Raji (cell line): Measurements from ENCODE around the gene CDH20.

ENCODE experiments used
- POLR2A ChIP-seq: IDR thresholded peaks from 2 replicates; pipeline ENCODE4 v1.6.1; 2011; ENCODE audit warnings: low read depth, low read length, control low read depth; ENCODE audit not compliant: insufficient read depth

CDH20 gene

GRCh38 chr18:61569176-61569892 lies 236.1 kb downstream of the CDH20 start:
- no peak for TF ChIP-seq POLR2A

DNA sequence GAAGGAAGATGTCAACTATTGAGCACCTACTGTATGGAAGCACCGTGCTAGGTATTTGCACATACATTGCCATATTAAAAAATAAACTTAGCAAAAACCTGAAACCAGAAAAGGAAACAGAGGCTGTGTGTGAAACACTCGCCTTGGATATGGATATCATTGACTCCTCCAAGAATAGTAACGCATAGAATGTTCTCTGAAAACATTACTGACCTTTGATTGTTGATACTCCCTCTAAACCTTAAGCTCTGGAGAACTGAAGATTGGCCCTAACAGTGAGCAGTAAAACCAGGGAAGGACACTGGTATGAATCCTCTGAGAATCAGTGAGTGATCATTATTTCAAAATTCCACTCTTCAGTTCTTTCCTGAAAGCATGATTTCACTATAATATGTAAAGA lies 236.8 kb downstream of the CDH20 start:
- no peak for TF ChIP-seq POLR2A

- no peak for TF ChIP-seq POLR2A
These were observed 238.9 kb downstream of the CDH20 start for GRCh38 chr18:61572084-61572655.

DNA sequence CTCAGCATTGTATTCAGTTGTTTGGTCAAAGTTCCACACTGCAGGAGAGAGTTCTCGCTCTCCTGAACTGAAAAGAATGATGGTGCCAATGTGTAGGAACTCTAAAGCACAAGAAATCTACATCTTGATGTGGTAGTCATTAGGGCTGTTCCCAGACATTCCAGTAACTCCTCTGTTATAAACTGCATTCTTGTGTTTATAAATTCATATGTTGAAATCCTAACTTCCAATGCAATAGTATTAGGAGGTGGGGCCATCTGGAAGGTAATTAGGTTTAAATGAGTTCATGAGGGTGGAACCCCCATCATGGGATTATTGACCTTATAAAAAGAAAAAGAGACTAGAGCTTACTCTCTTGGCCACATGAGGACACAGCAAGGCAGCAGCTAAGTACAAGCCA lies 239.6 kb downstream of the CDH20 start:
- TF ChIP-seq POLR2A, result no peak

GRCh38 chr18:61574665-61575064 lies 241.4 kb downstream of the CDH20 start:
- no peak for TF ChIP-seq POLR2A

GRCh38 chr18:61575419-61575818 lies 242.2 kb downstream of the CDH20 start:
- TF ChIP-seq POLR2A, result no peak

DNA sequence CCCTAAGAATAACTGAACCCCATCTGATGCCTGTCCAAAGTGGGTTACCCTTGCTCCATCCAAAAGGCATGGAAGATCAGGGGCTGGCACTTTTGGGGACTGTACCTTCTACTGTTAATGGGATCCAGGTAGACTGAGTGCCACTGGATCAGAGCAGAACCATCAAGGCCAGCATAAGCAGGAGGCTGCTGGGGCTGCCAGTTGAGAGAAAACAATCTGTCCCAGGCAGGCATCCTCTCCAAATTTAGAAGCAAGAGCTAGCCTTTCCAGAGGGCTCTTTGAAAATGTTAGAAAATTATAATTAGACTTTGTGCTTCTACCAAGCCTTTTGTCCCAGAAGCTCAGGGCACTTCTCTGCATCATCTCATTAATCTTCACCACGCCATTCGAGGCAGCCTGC lies 245.6 kb downstream of the CDH20 start:
- TF ChIP-seq POLR2A, result no peak

GRCh38 chr18:61579581-61579980 lies 246.4 kb downstream of the CDH20 start:
- no peak for TF ChIP-seq POLR2A

- no peak for TF ChIP-seq POLR2A
These were observed 246.8 kb downstream of the CDH20 start for GRCh38 chr18:61580046-61580445.

DNA sequence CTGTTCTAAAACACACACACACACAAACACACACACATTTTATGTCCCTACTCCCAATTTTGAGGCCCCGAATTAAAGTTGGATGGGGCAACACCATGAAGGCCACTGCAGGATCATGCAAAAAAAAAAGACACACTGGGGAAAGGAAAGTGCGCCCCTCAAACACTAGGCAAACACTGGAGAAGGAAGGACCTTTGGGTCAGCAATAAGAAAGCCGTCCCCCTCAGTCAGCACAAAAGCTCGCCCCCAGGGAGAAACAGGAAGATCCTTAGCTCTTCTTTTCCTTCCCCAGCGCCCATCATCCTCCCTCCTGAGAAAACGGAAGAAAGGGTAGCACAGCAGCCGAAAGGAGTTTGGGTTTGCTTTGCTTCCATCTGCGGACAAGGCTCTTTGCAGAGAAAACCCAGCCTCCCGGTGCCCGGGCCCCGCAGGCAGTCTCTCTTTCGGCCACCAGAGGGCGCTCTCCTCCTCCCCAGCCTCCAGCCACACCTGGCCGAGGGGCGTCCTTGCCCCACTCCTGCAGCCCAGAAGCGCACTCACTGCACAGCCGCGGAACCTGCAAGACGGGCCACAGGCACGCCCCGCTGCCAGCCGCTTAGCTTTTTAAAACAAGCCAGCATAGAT lies 248.5 kb downstream of the CDH20 start:
- TF ChIP-seq POLR2A, result no peak

- no peak for TF ChIP-seq POLR2A
These were observed 249.0 kb downstream of the CDH20 start for GRCh38 chr18:61582202-61582710.

DNA sequence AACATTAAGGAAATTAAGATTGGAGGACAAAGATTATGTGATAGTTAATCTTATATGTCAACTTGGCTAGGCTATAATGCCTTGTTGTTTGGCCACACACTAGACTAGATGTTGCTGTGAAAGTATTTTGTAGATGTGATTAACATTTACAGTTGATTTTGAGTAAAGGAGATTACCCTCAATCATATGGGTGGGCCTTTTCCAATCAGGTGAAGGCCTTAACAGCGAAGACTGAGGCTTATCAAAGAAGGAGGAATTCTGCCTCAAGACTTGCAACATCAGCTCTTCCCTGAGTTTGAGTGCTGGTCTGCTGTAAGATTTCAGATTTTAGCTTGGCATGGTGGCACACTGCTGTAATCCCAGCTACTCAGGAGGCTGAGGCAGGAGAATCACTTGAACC lies 250.3 kb downstream of the CDH20 start:
- no peak for TF ChIP-seq POLR2A

GRCh38 chr18:61587865-61588264 lies 254.6 kb downstream of the CDH20 start:
- no peak for TF ChIP-seq POLR2A

GRCh38 chr18:61589053-61589723 lies 256.0 kb downstream of the CDH20 start:
- no peak for TF ChIP-seq POLR2A

DNA sequence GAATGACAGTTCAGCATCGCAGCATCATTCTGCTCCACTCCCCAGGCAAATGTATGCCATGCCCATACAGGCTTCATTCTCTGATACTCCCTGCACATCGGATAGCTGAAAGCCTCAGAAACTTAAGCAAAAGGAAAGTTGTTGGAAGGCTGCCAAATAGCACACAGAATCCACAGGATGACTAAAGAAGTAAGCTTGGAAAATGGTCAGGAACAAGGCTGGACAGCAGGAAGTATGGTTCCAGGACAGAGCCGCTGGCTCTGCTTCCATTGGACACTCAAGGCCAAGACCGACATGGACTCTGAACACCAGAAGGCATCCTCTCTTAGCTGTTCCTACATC lies 256.5 kb downstream of the CDH20 start:
- TF ChIP-seq POLR2A, result no peak

DNA sequence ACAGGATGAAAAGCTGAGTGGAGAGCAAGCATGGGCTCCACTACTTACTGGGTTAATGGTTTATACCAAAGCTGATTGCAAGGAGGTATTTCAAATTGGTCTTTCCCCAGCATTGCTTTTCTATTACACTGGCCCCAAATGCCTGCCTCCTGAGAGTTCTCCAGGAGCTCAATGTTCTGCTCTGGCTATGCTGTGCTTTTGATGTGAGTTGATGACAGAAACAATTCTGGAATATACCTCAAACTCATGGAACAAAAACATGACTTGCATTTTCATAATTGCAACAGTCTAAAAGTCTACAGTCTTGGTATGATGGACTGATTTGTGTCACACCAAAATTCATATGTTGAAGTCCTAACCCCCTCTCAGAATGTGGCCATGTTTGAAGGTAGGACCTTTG lies 258.0 kb downstream of the CDH20 start:
- TF ChIP-seq POLR2A, result no peak
